ENCODE measurements around the gene MANSC4. TPM values are rescaled to one million over a fixed set of nuclear protein-coding genes. Genes with fewer than 3 reads are reported as not detected.

Gene MANSC4
- total and polyA plus RNA-seq, 2 of the 13 experiments (the other 11 are each of a cell fraction or from before 2014, with no cell fraction given): not detected

DNA sequence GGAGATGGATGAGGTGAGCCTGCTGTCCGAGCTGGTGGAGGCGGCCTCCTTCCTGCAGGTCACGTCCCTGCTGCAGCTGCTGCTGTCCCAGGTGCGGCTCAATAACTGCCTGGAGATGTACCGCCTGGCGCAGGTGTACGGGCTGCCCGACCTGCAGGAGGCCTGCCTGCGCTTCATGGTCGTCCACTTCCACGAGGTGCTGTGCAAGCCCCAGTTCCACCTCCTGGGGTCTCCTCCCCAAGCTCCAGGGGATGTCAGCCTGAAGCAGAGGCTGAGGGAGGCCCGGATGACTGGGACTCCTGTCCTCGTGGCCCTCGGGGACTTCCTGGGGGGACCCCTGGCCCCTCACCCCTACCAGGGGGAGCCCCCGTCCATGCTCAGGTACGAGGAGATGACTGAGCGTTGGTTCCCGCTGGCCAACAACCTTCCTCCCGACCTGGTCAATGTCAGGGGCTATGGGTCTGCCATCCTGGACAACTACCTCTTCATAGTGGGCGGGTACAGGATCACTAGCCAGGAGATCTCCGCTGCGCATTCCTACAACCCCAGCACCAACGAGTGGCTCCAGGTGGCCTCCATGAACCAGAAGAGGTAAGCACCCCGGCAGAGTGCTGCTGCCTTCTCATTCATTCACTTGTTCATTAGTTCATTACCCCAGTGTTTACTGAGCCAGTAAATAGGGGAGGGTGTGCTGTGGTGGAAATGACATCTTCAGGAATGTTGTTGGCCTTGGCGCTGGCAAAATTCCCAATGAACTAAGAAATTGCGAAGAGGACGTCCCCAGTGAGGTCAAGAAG, 774 bp upstream of the MANSC4 start (continued):
- peak; percentile 61; the same call in 1 of the 2 replicates for TF ChIP-seq IRF9 (CRISPR knock-in tag; IDR thresholded peaks at IDR 0.05; ENCODE audit: borderline replicate concordance)
- TF ChIP-seq ZNF414 (CRISPR knock-in tag; IDR thresholded peaks at IDR 0.05): 0 out of 2 replicates have a peak, but pooled peaks have one; percentile 7
- TF ChIP-seq ZNF788 (CRISPR knock-in tag; IDR thresholded peaks at IDR 0.05; ENCODE audit: borderline replicate concordance): peak; percentile 49; the same call in 1 of the 2 replicates
- TF ChIP-seq ZNF446 (CRISPR knock-in tag; IDR thresholded peaks at IDR 0.05): 0 out of 2 replicates have a peak, but pooled peaks have one; percentile 4
- TF ChIP-seq, protein P1, sequence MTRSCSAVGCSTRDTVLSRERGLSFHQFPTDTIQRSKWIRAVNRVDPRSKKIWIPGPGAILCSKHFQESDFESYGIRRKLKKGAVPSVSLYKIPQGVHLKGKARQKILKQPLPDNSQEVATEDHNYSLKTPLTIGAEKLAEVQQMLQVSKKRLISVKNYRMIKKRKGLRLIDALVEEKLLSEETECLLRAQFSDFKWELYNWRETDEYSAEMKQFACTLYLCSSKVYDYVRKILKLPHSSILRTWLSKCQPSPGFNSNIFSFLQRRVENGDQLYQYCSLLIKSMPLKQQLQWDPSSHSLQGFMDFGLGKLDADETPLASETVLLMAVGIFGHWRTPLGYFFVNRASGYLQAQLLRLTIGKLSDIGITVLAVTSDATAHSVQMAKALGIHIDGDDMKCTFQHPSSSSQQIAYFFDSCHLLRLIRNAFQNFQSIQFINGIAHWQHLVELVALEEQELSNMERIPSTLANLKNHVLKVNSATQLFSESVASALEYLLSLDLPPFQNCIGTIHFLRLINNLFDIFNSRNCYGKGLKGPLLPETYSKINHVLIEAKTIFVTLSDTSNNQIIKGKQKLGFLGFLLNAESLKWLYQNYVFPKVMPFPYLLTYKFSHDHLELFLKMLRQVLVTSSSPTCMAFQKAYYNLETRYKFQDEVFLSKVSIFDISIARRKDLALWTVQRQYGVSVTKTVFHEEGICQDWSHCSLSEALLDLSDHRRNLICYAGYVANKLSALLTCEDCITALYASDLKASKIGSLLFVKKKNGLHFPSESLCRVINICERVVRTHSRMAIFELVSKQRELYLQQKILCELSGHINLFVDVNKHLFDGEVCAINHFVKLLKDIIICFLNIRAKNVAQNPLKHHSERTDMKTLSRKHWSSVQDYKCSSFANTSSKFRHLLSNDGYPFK (CRISPR knock-in tag; IDR thresholded peaks at IDR 0.05; ENCODE audit: borderline replicate concordance): peak; percentile 62; the same call in 1 of the 2 replicates
- no peak for TF ChIP-seq ZNF501 (CRISPR knock-in tag; IDR thresholded peaks at IDR 0.05)
- peak; percentile 29; the same call in 1 of the 2 replicates for TF ChIP-seq ZNF12 (CRISPR knock-in tag; IDR thresholded peaks at IDR 0.05)
- peak; percentile 85 for TF ChIP-seq ZNF687 (CRISPR knock-in tag; IDR thresholded peaks at IDR 0.05)
- TF ChIP-seq ZMAT3 (CRISPR knock-in tag; conservative IDR thresholded peaks at IDR 0.05): peak; percentile 56
- TF ChIP-seq ZNF34 (CRISPR knock-in tag; IDR thresholded peaks at IDR 0.05; ENCODE audit: borderline replicate concordance): no peak
- TF ChIP-seq, protein P2, sequence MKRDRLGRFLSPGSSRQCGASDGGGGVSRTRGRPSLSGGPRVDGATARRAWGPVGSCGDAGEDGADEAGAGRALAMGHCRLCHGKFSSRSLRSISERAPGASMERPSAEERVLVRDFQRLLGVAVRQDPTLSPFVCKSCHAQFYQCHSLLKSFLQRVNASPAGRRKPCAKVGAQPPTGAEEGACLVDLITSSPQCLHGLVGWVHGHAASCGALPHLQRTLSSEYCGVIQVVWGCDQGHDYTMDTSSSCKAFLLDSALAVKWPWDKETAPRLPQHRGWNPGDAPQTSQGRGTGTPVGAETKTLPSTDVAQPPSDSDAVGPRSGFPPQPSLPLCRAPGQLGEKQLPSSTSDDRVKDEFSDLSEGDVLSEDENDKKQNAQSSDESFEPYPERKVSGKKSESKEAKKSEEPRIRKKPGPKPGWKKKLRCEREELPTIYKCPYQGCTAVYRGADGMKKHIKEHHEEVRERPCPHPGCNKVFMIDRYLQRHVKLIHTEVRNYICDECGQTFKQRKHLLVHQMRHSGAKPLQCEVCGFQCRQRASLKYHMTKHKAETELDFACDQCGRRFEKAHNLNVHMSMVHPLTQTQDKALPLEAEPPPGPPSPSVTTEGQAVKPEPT (CRISPR knock-in tag; IDR thresholded peaks at IDR 0.05; ENCODE audit: low read depth): no peak
- no peak; the same call in 1 of the 2 replicates for TF ChIP-seq KDM2A (CRISPR knock-in tag; IDR thresholded peaks at IDR 0.05; ENCODE audit: borderline replicate concordance, low read depth)
- peak; percentile 14; the same call in 1 of the 2 replicates for TF ChIP-seq TAF1 (CRISPR knock-in tag; IDR thresholded peaks at IDR 0.05)
- 0 out of 2 replicates have a peak, but pooled peaks have one; percentile 35 for TF ChIP-seq GLI4 (CRISPR knock-in tag; IDR thresholded peaks at IDR 0.05; ENCODE audit: borderline replicate concordance)
